CD4-positive, alpha-beta T cell (primary cell): ENCODE measurements around the gene RCOR1. TPM values are rescaled to one million over a fixed set of nuclear protein-coding genes. Genes with fewer than 3 reads are reported as not detected.

Source experiments
- ATAC-seq: fragments of 200-7000 bp; cut with Tn5 transposase; one replicate; pipeline ENCODE4 v1.10.0; 2022; ENCODE audit warnings: mild to moderate bottlenecking; ENCODE audit not compliant: poor library complexity
- CTCF ChIA-PET: fragments of 350-600 bp; sonication (Branson Sonifier 250); formaldehyde crosslinking; loops from one replicate; lab custom pipeline; 2021; ENCODE audit warnings: antibody characterized with exemption, inconsistent platforms; lab: Charles Lee
- POLR2A ChIA-PET: fragments of 350-600 bp; sonication (Branson Sonifier 250); formaldehyde crosslinking; loops from one replicate; lab custom pipeline; 2021; ENCODE audit warnings: antibody characterized with exemption, inconsistent platforms; lab: Charles Lee
- DNase-seq, 14 experiments: peaks; one replicate each; pipeline ENCODE4 v3.0.0-alpha.2; 2013 to 2020; ENCODE audit warnings: mixed read lengths in 2 of 14
- H3K27ac ChIP-seq, 2 donors: one replicate each; pipeline versions ENCODE4 v1.5.1 to v1.7.0; 2013; ENCODE audit warnings: low read length in 2 of 2, low read depth in 1 of 2, mild to moderate bottlenecking in 1 of 2
- H3K27me3 ChIP-seq, 2 experiments: 1 replicate in 1 of 2; 2 replicates in 1 of 2; pipeline versions ENCODE4 v1.6.1 to v1.7.0; 2013; ENCODE audit warnings: low read length in 2 of 2, control low read depth in 1 of 2, mild to moderate bottlenecking in 1 of 2, moderate library complexity in 1 of 2; ENCODE audit not compliant: insufficient read depth in 2 of 2, control insufficient read depth in 1 of 2
- H3K36me3 ChIP-seq: one replicate; pipeline ENCODE4 v1.6.1; 2013; ENCODE audit warnings: low read length, control low read depth; ENCODE audit not compliant: insufficient read depth
- H3K4me1 ChIP-seq: one replicate; pipeline ENCODE4 v1.6.1; 2013; ENCODE audit warnings: low read length, control low read depth; ENCODE audit not compliant: insufficient read depth
- H3K4me3 ChIP-seq: one replicate; pipeline ENCODE4 v1.5.1; 2013; ENCODE audit warnings: mild to moderate bottlenecking, low read length, moderate library complexity
- H3K9me3 ChIP-seq, 2 experiments: 1 replicate in 1 of 2; 2 replicates in 1 of 2; pipeline versions ENCODE4 v1.6.1 to v1.7.0; 2013; ENCODE audit warnings: low read length in 2 of 2, mild to moderate bottlenecking in 2 of 2, control low read depth in 1 of 2, moderate library complexity in 1 of 2; ENCODE audit not compliant: control insufficient read depth in 1 of 2, insufficient read depth in 1 of 2
- H3K27ac Mint-ChIP-seq: one replicate; pipeline ENCODE4 v1.8.0; 2020; ENCODE audit warnings: mixed read lengths
- H3K27me3 Mint-ChIP-seq: one replicate; pipeline ENCODE4 v1.8.0; 2021; ENCODE audit warnings: mixed read lengths
- H3K36me3 Mint-ChIP-seq: one replicate; pipeline ENCODE4 v1.8.0; 2021; ENCODE audit warnings: low read depth, mixed read lengths
- H3K4me1 Mint-ChIP-seq: one replicate; pipeline ENCODE4 v1.8.0; 2021; ENCODE audit warnings: low read depth, mixed read lengths
- H3K4me3 Mint-ChIP-seq: one replicate; pipeline ENCODE4 v1.8.0; 2020; ENCODE audit warnings: mild to moderate bottlenecking, mixed read lengths
- H3K9me3 Mint-ChIP-seq: one replicate; pipeline ENCODE4 v1.8.0; 2020; ENCODE audit warnings: mixed read lengths
- intact Hi-C, 2 experiments: fragments of 100-400 bp; cut with DNase I in 1 of 2; cut with micrococcal nuclease in 1 of 2; formaldehyde crosslinking; loops; one replicate each; pipeline versions ENCODE4 v1.15.1 to v1.9.0; 2023 to 2025; cut with DNase I, micrococcal nuclease
- total RNA-seq, 174 experiments: library from RNA in 2 of 174; stranded (reverse) in 2 of 174; gene quantifications; one replicate each; pipeline ENCODE4 v1.2.3 and lab custom pipeline; 2021 to 2026
- TF ChIP-seq, protein P1 (sequence below): fragments of 200-600 bp; IDR thresholded peaks from one replicate; pipeline ENCODE4 v1.8.0; 2022; ENCODE audit warnings: antibody characterized with exemption, mild to moderate bottlenecking

Gene RCOR1
- total RNA-seq, 2 experiments from 2014 or later: 20.5 to 23.1 TPM

DNA sequence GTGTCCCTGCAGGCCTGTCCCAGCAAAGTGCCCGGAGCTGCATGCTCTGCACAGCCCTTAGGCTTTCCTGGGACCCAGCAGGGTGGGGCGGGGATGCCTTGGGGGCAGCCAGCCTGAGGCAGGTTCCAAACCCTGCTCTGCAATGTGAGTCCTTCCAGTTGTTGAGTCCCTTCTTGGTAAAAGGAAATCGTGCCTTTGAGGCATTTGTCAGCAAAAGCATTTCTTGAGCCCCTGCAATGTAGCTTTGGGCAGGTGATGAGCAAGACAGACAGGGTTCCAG, 146.7 kb downstream of the RCOR1 start:
- no peaks in the 10 kb centered on the region for H3K4me1 Mint-ChIP-seq
- no peaks in the 10 kb centered on the region for H3K27me3 Mint-ChIP-seq
- ATAC-seq: no peak
- peaks cover 7% of the 10 kb centered on the region for H3K36me3 Mint-ChIP-seq
- TF ChIP-seq, protein P1, sequence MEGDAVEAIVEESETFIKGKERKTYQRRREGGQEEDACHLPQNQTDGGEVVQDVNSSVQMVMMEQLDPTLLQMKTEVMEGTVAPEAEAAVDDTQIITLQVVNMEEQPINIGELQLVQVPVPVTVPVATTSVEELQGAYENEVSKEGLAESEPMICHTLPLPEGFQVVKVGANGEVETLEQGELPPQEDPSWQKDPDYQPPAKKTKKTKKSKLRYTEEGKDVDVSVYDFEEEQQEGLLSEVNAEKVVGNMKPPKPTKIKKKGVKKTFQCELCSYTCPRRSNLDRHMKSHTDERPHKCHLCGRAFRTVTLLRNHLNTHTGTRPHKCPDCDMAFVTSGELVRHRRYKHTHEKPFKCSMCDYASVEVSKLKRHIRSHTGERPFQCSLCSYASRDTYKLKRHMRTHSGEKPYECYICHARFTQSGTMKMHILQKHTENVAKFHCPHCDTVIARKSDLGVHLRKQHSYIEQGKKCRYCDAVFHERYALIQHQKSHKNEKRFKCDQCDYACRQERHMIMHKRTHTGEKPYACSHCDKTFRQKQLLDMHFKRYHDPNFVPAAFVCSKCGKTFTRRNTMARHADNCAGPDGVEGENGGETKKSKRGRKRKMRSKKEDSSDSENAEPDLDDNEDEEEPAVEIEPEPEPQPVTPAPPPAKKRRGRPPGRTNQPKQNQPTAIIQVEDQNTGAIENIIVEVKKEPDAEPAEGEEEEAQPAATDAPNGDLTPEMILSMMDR: no peak
- Histone ChIP-seq H3K27ac (no peak overlapping the region), H3K36me3 (no peaks in the 10 kb centered on the region), H3K4me3 (no peak overlapping the region), H3K4me1 (no peaks in the 10 kb centered on the region), H3K9me3 (peaks cover 6 to 43% of the 10 kb centered on the region in 2 experiments), H3K27me3 (no peaks in the 10 kb centered on the region)
- ChIA-PET POLR2A (no interaction called here), CTCF (no interaction called here)
- no peak for DNase-seq
- H3K4me3 Mint-ChIP-seq: no peak overlapping the region
- H3K9me3 Mint-ChIP-seq: no peaks in the 10 kb centered on the region
- H3K27ac Mint-ChIP-seq: no peak overlapping the region
- intact Hi-C loops: no loop called here

DNA sequence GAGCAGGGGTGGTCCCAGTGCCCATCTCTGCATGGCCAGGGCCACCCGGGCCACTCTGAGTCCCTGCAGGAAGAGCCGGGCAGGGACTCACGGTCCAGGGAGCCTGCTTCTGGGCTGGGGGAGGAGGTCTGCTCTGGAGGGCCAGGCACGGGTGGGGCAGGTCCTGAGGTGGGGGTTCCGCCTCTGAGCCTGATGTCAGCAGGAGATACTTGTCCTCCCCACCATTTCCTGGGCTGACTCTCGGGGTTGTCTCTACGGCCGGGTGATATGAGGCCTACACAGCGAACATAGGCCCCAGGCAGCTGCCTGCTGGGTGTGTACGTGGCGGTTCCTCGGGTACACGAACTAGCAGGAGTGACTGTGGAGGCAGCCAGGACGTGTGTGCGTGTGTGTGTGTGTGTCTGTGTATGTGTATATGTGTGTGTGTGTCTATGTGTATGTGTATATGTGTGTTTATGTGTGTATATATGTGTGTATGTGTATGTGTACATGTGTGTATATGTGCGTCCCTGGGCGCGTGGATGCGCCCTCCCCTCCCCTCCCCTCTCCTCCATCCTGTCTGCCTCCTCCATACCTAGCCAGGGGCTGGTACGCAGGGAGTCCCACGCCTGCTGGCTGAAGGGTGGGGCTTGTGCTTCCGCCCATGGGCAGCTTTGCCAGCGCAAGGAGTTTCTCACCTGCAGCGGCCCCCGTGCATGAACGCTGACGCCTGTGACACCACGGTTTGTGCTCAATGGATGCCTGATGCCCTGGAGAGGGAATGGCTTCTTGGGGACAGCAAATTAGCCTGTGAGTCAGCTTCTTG, 154.4 kb downstream of the RCOR1 start:
- Mint-ChIP-seq H3K27me3 (no peaks in the 10 kb centered on the region), H3K27ac (no peak overlapping the region), H3K4me3 (no peak overlapping the region), H3K4me1 (no peaks in the 10 kb centered on the region), H3K9me3 (no peaks in the 10 kb centered on the region), H3K36me3 (no peaks in the 10 kb centered on the region)
- ChIA-PET POLR2A (no interaction called here), CTCF (no interaction called here)
- ATAC-seq: no peak
- Histone ChIP-seq H3K4me1 (no peaks in the 10 kb centered on the region), H3K4me3 (no peak overlapping the region), H3K36me3 (no peaks in the 10 kb centered on the region), H3K27me3 (no peaks in the 10 kb centered on the region), H3K27ac (no peak overlapping the region), H3K9me3 (peaks cover 3 to 18% of the 10 kb centered on the region in 2 experiments)
- TF ChIP-seq, protein P1: no peak
- intact Hi-C loops: no loop called here
- DNase-seq: no peak

DNA sequence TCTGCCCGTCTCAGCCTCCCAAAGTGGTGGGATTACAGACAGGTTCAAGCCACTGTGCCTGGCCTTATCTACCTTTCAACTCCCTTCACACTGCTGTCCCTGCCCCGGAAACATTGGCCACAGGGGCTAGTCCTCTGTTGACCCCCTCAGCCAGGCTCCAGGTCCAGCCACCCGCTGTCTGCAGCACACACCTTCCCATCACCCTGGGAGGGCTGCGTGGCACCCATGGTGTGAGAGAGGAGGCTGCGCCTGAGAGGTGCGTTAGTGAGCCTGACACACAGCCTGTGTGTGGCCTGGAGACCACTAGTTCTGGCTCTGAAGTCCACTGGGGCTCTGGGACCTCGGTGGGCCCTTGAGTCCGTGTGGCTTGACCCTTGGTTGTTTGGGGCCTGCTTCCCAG, 156.4 kb downstream of the RCOR1 start:
- Histone ChIP-seq H3K4me3 (no peak overlapping the region), H3K4me1 (no peaks in the 10 kb centered on the region), H3K27me3 (no peaks in the 10 kb centered on the region), H3K36me3 (no peaks in the 10 kb centered on the region), H3K27ac (no peak overlapping the region), H3K9me3 (peaks cover 0 to 5% of the 10 kb centered on the region in 2 experiments)
- Mint-ChIP-seq H3K4me3 (no peak overlapping the region), H3K27ac (no peak overlapping the region), H3K4me1 (no peaks in the 10 kb centered on the region), H3K36me3 (no peaks in the 10 kb centered on the region), H3K9me3 (no peaks in the 10 kb centered on the region), H3K27me3 (no peaks in the 10 kb centered on the region)
- no peak for DNase-seq
- CTCF ChIA-PET: no interaction called here
- TF ChIP-seq, protein P1: no peak
- POLR2A ChIA-PET: no interaction called here
- ATAC-seq: no peak
- intact Hi-C loops: no loop called here
